WTC11 (cell line): Measurements from ENCODE around the gene S100P.

ENCODE experiments used
- ATF2 ChIP-seq: sonication (generic); formaldehyde crosslinking; IDR thresholded peaks from 2 replicates; pipeline ENCODE4 v1.8.1; 2022; ENCODE audit warnings: low read depth, missing genetic modification reagents, borderline replicate concordance
- CTCF ChIP-seq: fragments of 200-600 bp; IDR thresholded peaks from 2 replicates; pipeline ENCODE4 v1.8.0; 2022; ENCODE audit warnings: antibody characterized with exemption
- ESRRA ChIP-seq: sonication (generic); formaldehyde crosslinking; IDR thresholded peaks from 2 replicates; pipeline ENCODE4 v1.8.1; 2022; ENCODE audit warnings: mild to moderate bottlenecking, missing genetic modification reagents, borderline replicate concordance
- JUN ChIP-seq: sonication (generic); formaldehyde crosslinking; IDR thresholded peaks from 2 replicates; pipeline ENCODE4 v1.8.0; 2023; ENCODE audit warnings: mild to moderate bottlenecking, missing genetic modification reagents
- TP53 ChIP-seq: sonication (generic); formaldehyde crosslinking; IDR thresholded peaks from 2 replicates; pipeline ENCODE4 v1.8.1; 2023; ENCODE audit warnings: mild to moderate bottlenecking, missing genetic modification reagents
- ZNF416 ChIP-seq: fragments of 250-450 bp; sonication (Bioruptor Pico); IDR thresholded peaks from 2 replicates; pipeline ENCODE4 v1.9.0; 2021; ENCODE audit warnings: mild to moderate bottlenecking, inconsistent platforms
- ZNF671 ChIP-seq: fragments of 250-450 bp; sonication (Bioruptor Pico); IDR thresholded peaks from 2 replicates; pipeline ENCODE4 v1.8.0; 2021; ENCODE audit warnings: mild to moderate bottlenecking

- TF ChIP-seq CTCF: no peak
- TF ChIP-seq JUN: no peak
- TF ChIP-seq ZNF416 (CRISPR knock-in tag): no peak
- no peak for TF ChIP-seq ATF2 (CRISPR knock-in tag)
- TF ChIP-seq TP53 (CRISPR knock-in tag): no peak; the same call in 1 of the 2 replicates
- TF ChIP-seq ZNF671 (CRISPR knock-in tag): no peak
- peak; percentile 53; the same call in 1 of the 2 replicates for TF ChIP-seq ESRRA
These were observed 19.8 kb upstream of the S100P start for GRCh38 chr4:6673660-6674499.
